EL (cell line): Measurements from ENCODE around the gene NHEJ1.

Source experiments
- DNase-seq: peaks from one replicate; pipeline ENCODE4 v3.0.0-alpha.2; 2016

NHEJ1 gene

GRCh38 chr2:219163156-219163555, 2.5 kb upstream of the NHEJ1 start:
- DNase-seq: no peak

- DNase-seq: no peak
Measured at GRCh38 chr2:219161097-219161496, 482 bp upstream of the NHEJ1 start.

- DNase-seq: no peak
Measured at GRCh38 chr2:219159771-219160185, 837 bp downstream of the NHEJ1 start.

GRCh38 chr2:219158586-219158985, 2.0 kb downstream of the NHEJ1 start:
- peak; percentile 58 for DNase-seq

DNA sequence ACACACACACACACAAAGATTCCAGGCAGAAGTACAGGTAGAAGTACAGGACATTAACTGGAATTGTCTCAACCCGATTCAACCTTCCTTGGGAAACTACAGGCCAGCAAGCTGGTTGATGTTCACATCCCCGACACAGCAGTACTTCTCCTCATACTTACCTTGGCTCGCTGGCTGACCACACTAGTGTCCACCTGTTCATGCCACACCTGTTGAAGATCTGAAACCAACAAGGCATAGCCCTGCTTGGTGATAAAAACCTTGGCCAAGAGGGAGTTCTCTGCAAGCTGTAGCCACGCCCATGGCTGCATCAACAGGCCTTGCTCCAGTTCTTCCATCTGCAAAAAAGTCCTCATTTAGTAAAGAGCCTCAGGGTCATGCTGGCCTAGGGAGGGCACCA, 2.6 kb downstream of the NHEJ1 start:
- no peak for DNase-seq

- no peak for DNase-seq
Measured at GRCh38 chr2:219157396-219157795, 3.2 kb downstream of the NHEJ1 start.

DNA sequence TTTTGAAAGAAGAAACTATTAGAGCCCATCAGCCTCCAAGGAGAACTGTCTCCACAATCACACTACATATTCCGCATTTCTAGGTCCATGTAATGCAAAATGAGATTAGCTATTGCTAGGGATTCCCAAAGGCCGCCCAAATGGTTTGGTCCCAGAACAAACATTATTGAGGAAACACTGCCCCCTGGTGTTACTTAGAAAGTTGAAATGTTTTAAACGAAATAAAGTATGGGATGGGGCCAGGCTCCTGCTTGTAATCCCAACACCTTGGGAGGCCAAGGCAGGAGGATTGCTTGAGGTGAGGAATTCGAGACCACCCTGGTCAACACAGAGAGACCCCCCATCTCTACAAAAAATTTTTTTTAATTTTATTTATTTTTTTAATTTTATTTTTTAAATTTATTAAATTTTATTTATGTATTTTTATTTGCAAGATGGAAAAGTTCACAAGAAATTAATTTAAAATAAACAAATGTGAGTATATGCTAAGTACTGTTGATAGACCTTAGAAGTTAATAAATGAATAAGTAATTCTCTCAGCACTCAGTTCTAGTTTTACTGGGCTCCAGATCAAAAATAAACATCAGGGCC, 5.5 kb downstream of the NHEJ1 start:
- peak; percentile 73 for DNase-seq

GRCh38 chr2:219149667-219150066, 10.9 kb downstream of the NHEJ1 start:
- DNase-seq: no peak

- DNase-seq: peak; percentile 95
Measured at GRCh38 chr2:219142329-219142728, 18.3 kb downstream of the NHEJ1 start.

GRCh38 chr2:219140722-219141121, 19.9 kb downstream of the NHEJ1 start:
- DNase-seq: no peak

- DNase-seq: no peak
Measured at GRCh38 chr2:219133976-219134375, 26.6 kb downstream of the NHEJ1 start.

- DNase-seq: no peak
Measured at GRCh38 chr2:219131744-219132143, 28.9 kb downstream of the NHEJ1 start.

DNA sequence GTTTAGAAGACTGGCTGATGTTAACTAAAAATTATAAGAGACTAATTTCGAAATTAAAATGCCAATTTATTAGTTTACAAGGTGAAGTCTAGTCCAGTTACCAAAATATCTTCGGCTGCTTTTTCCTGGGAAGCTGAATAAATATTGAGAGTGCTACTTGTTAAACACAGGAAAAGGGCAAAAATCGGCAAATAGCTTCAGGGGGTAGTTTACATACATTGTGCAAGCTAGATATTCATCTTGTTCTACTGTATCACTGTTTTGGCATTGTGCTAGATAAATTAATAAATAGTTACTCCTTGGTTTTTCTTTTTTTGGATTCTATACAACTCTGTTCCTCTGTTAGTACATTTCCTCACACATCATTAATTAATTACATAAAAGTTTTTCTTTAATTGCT, 29.3 kb downstream of the NHEJ1 start:
- no peak for DNase-seq

DNA sequence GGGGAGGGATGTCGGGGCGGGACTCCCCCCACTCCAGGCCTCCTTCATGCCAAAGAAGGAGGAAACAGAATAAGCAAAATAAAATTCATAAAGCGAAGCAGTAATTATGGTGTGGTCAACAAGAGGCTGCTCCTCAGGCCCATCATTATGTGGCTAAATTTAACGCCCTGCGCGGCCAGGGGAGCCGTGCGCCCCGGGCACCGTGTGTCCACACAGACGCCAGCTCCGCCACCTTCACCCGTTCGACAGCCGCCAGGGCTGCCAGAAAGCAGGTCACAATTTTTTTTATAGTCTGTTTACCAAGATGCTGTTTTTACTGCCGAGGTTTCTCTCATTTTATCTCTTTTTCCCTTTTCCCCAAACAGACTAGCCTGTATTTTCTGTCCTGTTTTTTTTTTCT, 31.0 kb downstream of the NHEJ1 start:
- no peak for DNase-seq

DNA sequence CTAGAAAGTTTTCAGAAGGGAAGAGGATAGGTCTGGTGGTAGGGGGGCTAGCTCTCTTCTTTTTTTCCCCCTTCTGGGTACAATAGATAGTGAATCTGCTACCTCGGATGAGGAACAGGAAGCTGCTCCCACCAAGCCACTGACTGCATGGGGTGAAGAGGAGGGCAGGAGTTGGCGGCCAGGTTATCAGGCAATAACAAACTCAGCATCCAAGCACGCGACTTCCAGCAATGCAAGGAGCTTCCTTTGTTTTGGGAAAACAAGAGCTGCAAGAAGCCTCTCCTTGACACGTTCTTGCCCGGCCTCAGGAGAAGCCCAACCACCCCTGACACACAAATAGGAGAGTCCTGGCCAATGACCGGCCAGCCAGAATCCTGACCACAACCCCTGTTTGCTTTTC, 32.2 kb downstream of the NHEJ1 start:
- DNase-seq: no peak

- DNase-seq: no peak
Measured at GRCh38 chr2:219127037-219127635, 33.5 kb downstream of the NHEJ1 start.

- DNase-seq: no peak
Measured at GRCh38 chr2:219126555-219126954, 34.1 kb downstream of the NHEJ1 start.

- peak; percentile 8 for DNase-seq
Measured at GRCh38 chr2:219125886-219126270, 34.7 kb downstream of the NHEJ1 start.

DNA sequence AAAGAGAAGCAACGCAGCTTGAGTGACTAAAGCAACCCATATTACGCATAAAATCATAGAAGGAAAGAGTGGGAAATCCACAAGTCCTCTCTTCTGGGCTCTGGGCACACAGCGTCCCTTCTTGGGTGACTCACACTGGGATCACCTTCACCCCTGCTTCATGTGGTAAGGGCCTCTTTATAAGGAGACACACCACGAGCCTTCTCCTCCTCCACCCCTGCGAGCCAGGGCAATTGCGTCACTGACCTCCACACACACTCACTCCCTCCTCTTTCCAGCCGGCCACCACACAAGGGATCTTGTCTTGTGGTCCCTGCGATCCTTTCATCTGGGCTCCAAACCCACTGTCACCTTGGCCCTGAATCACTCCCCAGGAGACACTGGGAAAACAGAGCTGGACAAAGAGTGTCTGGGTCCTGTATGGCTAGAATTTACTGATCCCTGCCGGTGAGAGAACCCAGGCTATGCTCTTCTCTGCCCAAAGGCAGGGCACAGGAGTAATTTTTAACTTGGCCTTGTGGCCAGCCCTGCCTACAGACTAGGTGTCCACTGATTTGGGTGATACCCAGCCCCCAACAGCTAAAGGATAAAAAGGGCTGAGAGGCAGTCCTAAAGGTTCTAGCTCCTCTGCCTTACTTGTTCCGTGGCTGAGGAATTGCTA, 35.3 kb downstream of the NHEJ1 start:
- DNase-seq: peak; percentile 89

- DNase-seq: no peak
Measured at GRCh38 chr2:219124381-219125110, 36.1 kb downstream of the NHEJ1 start.

DNA sequence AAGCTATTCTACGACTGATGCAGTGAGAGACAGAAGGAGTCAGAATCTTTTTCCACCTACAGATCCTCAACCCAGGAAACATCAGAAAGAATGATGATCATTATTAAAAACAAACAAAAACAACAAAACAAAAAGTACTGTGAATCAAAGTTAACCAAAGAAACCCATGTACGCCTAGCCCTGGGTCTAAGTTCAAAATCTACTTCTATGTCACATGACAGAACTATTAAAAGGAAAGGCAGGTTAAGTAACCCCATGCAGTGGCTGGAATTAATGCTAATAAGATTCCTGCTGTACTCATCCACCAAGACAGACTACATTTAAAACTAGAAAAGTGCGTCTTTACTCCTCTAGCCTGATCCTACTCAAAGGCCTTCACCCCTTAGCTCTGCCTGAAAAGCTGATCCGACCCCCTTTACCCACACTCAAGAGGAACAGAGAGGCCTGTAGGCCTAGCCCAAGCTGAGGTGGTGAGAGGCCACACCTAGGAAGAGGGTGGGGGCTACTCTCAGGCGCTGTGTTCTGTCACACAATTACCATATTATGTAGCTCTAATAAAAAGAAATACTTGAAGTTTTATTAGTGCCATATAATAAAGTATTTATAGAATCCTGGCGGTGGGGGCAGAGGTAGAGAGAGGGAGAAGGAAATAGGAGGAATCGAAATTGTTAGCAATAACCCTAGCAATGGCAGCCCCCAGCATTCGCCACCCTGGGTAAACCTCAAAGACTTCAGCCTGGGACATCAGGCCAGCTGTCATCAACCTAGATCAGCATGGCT, 37.1 kb downstream of the NHEJ1 start:
- no peak for DNase-seq

- no peak for DNase-seq
Measured at GRCh38 chr2:219122202-219122980, 38.2 kb downstream of the NHEJ1 start.
